ENCODE data around the gene PPP1R16B. TPM values are rescaled to one million over a fixed set of nuclear protein-coding genes. Genes with fewer than 3 reads are reported as not detected.

PPP1R16B gene
- total and polyA plus RNA-seq, 2 of the 8 experiments (the other 6 are each of a cell fraction or from before 2014, with no cell fraction given): 2.6 to 8.9 TPM

GRCh38 chr20:38947931-38948362 lies 142.4 kb downstream of the PPP1R16B start:
- H3K79me2 ChIP-seq (ENCODE audit: control insufficient read depth in 1 of 2, insufficient read depth in 2 of 2, low read length in 2 of 2): peaks cover 0 to 7% of the 10 kb centered on the region in 2 experiments; a peak in 1 of 4 replicates
- ChIA-PET CTCF (ENCODE audit: partially characterized antibody) (interaction anchor here (0.6 to 1.2 kb wide), 4 partner anchors 20 to 404 kb away, joined by 3 to 4 read pairs (median 3); no protein-coding TSS in a partner anchor), POLR2A (ENCODE audit: partially characterized antibody) (no interaction called here)
- no peak overlapping the region for H2BK120ac ChIP-seq (replicated peaks; ENCODE audit: low read depth, low read length)
- H3K23ac ChIP-seq (ENCODE audit: insufficient read length): no peak overlapping the region
- 93% methylated on average over 7 of the region's 7 CpGs; no CpG with 5 or more reads in 1 of the 2 experiments for WGBS, 2 experiments (ENCODE audit: extremely low coverage in 1 of 2, insufficient coverage in 1 of 2, insufficient read length in 1 of 2, insufficient replicate concordance in 2 of 2, low coverage in 1 of 2, low lambda C conversion rate in 2 of 2, missing lambda C conversion rate in 1 of 2)
- H2AK5ac ChIP-seq (ENCODE audit: low read depth, low read length): no peak overlapping the region
- H4K8ac ChIP-seq (ENCODE audit: extremely low read depth, insufficient read depth, low read length): no peak overlapping the region
- no peak overlapping the region for H3K27ac ChIP-seq (ENCODE audit: low read depth, low read length)
- no peaks in the 10 kb centered on the region for H3K9me3 ChIP-seq (ENCODE audit: insufficient read depth in 2 of 2, low read depth in 1 of 2, low read length in 1 of 2)
- H3K56ac ChIP-seq (replicated peaks; ENCODE audit: insufficient read length, low read depth, low read length): no peak overlapping the region
- no peak overlapping the region for H3K4me2 ChIP-seq (ENCODE audit: insufficient read depth in 1 of 2, low read depth in 2 of 2, low read length in 2 of 2)
- no peak overlapping the region for H3K18ac ChIP-seq (ENCODE audit: extremely low read depth, low read length)
- H2AFZ ChIP-seq (ENCODE audit: low read length): no peak overlapping the region
- no peaks in the 10 kb centered on the region for H3K27me3 ChIP-seq (replicated peaks in 1 of 4; ENCODE audit: control insufficient read depth in 3 of 4, extremely low read depth in 1 of 4, insufficient read depth in 3 of 4, low read length in 3 of 4)
- H2BK5ac ChIP-seq (ENCODE audit: low read depth, low read length): no peak overlapping the region
- no peak overlapping the region for H3K9ac ChIP-seq (replicated peaks in 1 of 4; ENCODE audit: extremely low read depth in 1 of 4, low read depth in 3 of 4, low read length in 3 of 4)
- no peak overlapping the region for H3K4me3 ChIP-seq (ENCODE audit: extremely low read depth in 1 of 4, insufficient read depth in 2 of 4, low read depth in 3 of 4, low read length in 4 of 4)
- no peak overlapping the region for H2BK12ac ChIP-seq (ENCODE audit: low read depth, low read length)
- peaks cover 26 to 81% (median 54%) of the 10 kb centered on the region in 4 experiments for H3K36me3 ChIP-seq (ENCODE audit: control insufficient read depth in 2 of 4, insufficient read depth in 4 of 4, low read length in 3 of 4)
- FAIRE-seq (no peak), DNase-seq (ENCODE audit: low read depth in 1 of 2, low spot score in 2 of 2) (no peak)
- H2BK15ac ChIP-seq (ENCODE audit: low read length): no peak overlapping the region
- H3K4me1 ChIP-seq (replicated peaks in 1 of 4; ENCODE audit: control insufficient read depth in 3 of 4, insufficient read depth in 4 of 4, low read length in 3 of 4): 0 out of 7 replicates have a peak, but pooled peaks cover 0 to 3% (median 0%) of the 10 kb centered on the region in 4 experiments
- H4K91ac ChIP-seq (replicated peaks; ENCODE audit: insufficient read length, low read length): no peak overlapping the region
- no peak overlapping the region for H2BK20ac ChIP-seq (ENCODE audit: low read length)
- no peak overlapping the region for H3K14ac ChIP-seq (ENCODE audit: insufficient read length)
- H3K23me2 ChIP-seq (ENCODE audit: low read depth, low read length): no peaks in the 10 kb centered on the region
- peaks cover 2% of the 10 kb centered on the region; the same call in 1 of the 2 replicates for H3K79me1 ChIP-seq (ENCODE audit: low read depth, low read length)
- H4K20me1 ChIP-seq (replicated peaks in 1 of 2; ENCODE audit: control insufficient read depth in 1 of 2, insufficient read depth in 2 of 2, low read length in 2 of 2): peaks cover 4 to 11% of the 10 kb centered on the region in 2 experiments
- H3K4ac ChIP-seq (replicated peaks; ENCODE audit: insufficient read length, low read depth, low read length): no peak overlapping the region
- no peak overlapping the region for H4K5ac ChIP-seq (ENCODE audit: insufficient read length, low read depth, low read length)
- TF ChIP-seq SP2 (IDR thresholded peaks at IDR 0.05; ENCODE audit: low read length) (no peak), POLR2A (IDR thresholded peaks at IDR 0.05; ENCODE audit: control extremely low read depth in 1 of 2, low read depth in 2 of 2, low read length in 2 of 2) (peak in 1 of 2 experiments; percentile 47; a peak in 1 of 3 replicates), EZH2 (IDR thresholded peaks at IDR 0.05; ENCODE audit: low read depth, low read length, severe bottlenecking) (no peak), GABPA (IDR thresholded peaks at IDR 0.05; ENCODE audit: borderline replicate concordance, insufficient read depth, low read length) (no peak)
